ENCODE measurements around the gene CLIP4. TPM values are rescaled to one million over a fixed set of nuclear protein-coding genes. Genes with fewer than 3 reads are reported as not detected.

CLIP4 gene
- total and polyA plus RNA-seq, 2 of the 13 experiments (the other 11 are each of a cell fraction or from before 2014, with no cell fraction given), result 0.46 to 0.49 TPM

DNA sequence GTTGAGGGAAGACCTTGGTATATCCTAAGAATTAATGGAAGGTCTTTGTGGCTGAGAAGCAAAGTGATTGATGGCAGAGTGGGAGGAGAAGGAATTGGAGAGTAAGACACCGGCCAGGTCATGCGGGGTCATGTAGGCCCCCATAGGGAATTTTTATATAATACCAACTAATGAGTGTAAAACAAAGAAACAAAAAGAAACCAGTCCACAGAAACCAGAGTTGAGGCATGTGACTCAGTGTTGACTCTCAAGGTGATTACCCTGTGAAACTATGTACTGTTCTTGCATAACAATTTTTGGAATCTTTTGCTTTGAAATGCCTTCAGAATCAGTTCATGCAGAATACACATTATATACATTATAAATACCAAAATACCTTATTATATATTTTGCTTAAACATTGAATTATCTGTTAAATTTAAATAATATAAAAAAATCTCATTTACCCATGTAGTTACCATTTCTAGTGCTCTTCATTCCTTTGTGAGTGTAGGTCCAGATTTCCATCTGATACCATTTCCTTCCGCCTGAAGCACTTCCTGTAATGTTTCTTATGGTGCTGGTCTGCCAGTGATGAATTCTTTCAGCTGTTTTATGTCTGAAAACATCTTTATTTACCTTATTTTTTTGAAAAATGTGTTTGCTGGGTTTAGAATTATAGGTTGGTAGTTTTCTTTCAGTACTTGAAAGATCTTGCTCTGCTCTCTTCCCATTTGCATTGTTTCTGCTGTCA is 8.6 kb downstream of the CLIP4 start (continued):
- no peak for TF ChIP-seq GZF1 (CRISPR knock-in tag; IDR thresholded peaks at IDR 0.05)
- no peak for TF ChIP-seq SATB2 (CRISPR knock-in tag; IDR thresholded peaks at IDR 0.05)
- TF ChIP-seq SRF (IDR thresholded peaks at IDR 0.05; ENCODE audit: low read depth, low read length), result no peak
- no peak for TF ChIP-seq TBP (CRISPR knock-in tag; IDR thresholded peaks at IDR 0.05)
- no peak for TF ChIP-seq ZNF431 (CRISPR knock-in tag; IDR thresholded peaks at IDR 0.05; ENCODE audit: borderline replicate concordance, low read depth)
- peak; percentile 81 for TF ChIP-seq TEAD3 (CRISPR knock-in tag; optimal IDR thresholded peaks at IDR 0.05; ENCODE audit: borderline replicate concordance)
- TF ChIP-seq GTF3A (CRISPR knock-in tag; conservative IDR thresholded peaks at IDR 0.05), result no peak
- TF ChIP-seq NFE2L1 (CRISPR knock-in tag; IDR thresholded peaks at IDR 0.05; ENCODE audit: borderline replicate concordance), result no peak
- TF ChIP-seq ERF (CRISPR knock-in tag; IDR thresholded peaks at IDR 0.05), result no peak
- TF ChIP-seq NCOA2 (CRISPR knock-in tag; IDR thresholded peaks at IDR 0.05), result peak; percentile 43; the same call in 1 of the 2 replicates
- TF ChIP-seq GATAD1 (CRISPR knock-in tag; IDR thresholded peaks at IDR 0.05), result no peak
- no peak for TF ChIP-seq REL (CRISPR knock-in tag; conservative IDR thresholded peaks at IDR 0.05)
- TF ChIP-seq ZBTB14 (CRISPR knock-in tag; IDR thresholded peaks at IDR 0.05), result no peak
- no peak for TF ChIP-seq ARNT (IDR thresholded peaks at IDR 0.05)
- TF ChIP-seq KDM1A (CRISPR knock-in tag; IDR thresholded peaks at IDR 0.05), result no peak
- TF ChIP-seq SYNCRIP (IDR thresholded peaks at IDR 0.05; ENCODE audit: insufficient read depth, low read depth, low read length), result no peak
- no peak for TF ChIP-seq ZNF780A (CRISPR knock-in tag; IDR thresholded peaks at IDR 0.05)
- no peak for TF ChIP-seq ZNF543 (CRISPR knock-in tag; IDR thresholded peaks at IDR 0.05)
- no peak for TF ChIP-seq ZFP82 (CRISPR knock-in tag; IDR thresholded peaks at IDR 0.05; ENCODE audit: borderline replicate concordance)
- TF ChIP-seq ZNF615 (CRISPR knock-in tag; IDR thresholded peaks at IDR 0.05; ENCODE audit: borderline replicate concordance), result no peak
- TF ChIP-seq, protein P1, sequence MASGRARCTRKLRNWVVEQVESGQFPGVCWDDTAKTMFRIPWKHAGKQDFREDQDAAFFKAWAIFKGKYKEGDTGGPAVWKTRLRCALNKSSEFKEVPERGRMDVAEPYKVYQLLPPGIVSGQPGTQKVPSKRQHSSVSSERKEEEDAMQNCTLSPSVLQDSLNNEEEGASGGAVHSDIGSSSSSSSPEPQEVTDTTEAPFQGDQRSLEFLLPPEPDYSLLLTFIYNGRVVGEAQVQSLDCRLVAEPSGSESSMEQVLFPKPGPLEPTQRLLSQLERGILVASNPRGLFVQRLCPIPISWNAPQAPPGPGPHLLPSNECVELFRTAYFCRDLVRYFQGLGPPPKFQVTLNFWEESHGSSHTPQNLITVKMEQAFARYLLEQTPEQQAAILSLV (CRISPR knock-in tag; IDR thresholded peaks at IDR 0.05; ENCODE audit: borderline replicate concordance), result no peak
- TF ChIP-seq SP5 (CRISPR knock-in tag; IDR thresholded peaks at IDR 0.05; ENCODE audit: borderline replicate concordance, low read depth), result no peak
- TF ChIP-seq RFXANK (CRISPR knock-in tag; IDR thresholded peaks at IDR 0.05), result no peak
- TF ChIP-seq ZNF101 (CRISPR knock-in tag; IDR thresholded peaks at IDR 0.05; ENCODE audit: borderline replicate concordance, low read depth), result no peak
- TF ChIP-seq, protein P2, sequence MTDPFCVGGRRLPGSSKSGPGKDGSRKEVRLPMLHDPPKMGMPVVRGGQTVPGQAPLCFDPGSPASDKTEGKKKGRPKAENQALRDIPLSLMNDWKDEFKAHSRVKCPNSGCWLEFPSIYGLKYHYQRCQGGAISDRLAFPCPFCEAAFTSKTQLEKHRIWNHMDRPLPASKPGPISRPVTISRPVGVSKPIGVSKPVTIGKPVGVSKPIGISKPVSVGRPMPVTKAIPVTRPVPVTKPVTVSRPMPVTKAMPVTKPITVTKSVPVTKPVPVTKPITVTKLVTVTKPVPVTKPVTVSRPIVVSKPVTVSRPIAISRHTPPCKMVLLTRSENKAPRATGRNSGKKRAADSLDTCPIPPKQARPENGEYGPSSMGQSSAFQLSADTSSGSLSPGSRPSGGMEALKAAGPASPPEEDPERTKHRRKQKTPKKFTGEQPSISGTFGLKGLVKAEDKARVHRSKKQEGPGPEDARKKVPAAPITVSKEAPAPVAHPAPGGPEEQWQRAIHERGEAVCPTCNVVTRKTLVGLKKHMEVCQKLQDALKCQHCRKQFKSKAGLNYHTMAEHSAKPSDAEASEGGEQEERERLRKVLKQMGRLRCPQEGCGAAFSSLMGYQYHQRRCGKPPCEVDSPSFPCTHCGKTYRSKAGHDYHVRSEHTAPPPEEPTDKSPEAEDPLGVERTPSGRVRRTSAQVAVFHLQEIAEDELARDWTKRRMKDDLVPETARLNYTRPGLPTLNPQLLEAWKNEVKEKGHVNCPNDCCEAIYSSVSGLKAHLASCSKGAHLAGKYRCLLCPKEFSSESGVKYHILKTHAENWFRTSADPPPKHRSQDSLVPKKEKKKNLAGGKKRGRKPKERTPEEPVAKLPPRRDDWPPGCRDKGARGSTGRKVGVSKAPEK (CRISPR knock-in tag; IDR thresholded peaks at IDR 0.05; ENCODE audit: borderline replicate concordance), result no peak
- no peak for TF ChIP-seq ZNF225 (CRISPR knock-in tag; IDR thresholded peaks at IDR 0.05)
- TF ChIP-seq, protein P3, sequence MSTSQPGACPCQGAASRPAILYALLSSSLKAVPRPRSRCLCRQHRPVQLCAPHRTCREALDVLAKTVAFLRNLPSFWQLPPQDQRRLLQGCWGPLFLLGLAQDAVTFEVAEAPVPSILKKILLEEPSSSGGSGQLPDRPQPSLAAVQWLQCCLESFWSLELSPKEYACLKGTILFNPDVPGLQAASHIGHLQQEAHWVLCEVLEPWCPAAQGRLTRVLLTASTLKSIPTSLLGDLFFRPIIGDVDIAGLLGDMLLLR (CRISPR knock-in tag; IDR thresholded peaks at IDR 0.05), result no peak
- TF ChIP-seq KLF9 (CRISPR knock-in tag; IDR thresholded peaks at IDR 0.05; ENCODE audit: low read depth), result no peak
